H9 (cell line): ENCODE data around the gene ATP6AP1. TPM values are rescaled to one million over a fixed set of nuclear protein-coding genes. Genes with fewer than 3 reads are reported as not detected.

Source experiments
- DNase-seq: peaks from one replicate; pipeline ENCODE4 v3.0.0-alpha.2; 2017
- H2AFZ ChIP-seq: one replicate; pipeline ENCODE4 v1.6.1; 2013; ENCODE audit warnings: mild to moderate bottlenecking, low read length, control low read depth, moderate library complexity
- H2AK5ac ChIP-seq: 2 replicates; pipeline ENCODE4 v1.6.1; 2013; ENCODE audit warnings: low read length, control low read depth, mixed read lengths; ENCODE audit not compliant: insufficient read length
- H2BK120ac ChIP-seq: one replicate; pipeline ENCODE4 v1.6.1; 2013; ENCODE audit warnings: low read depth, mild to moderate bottlenecking, low read length, control low read depth, inconsistent platforms; ENCODE audit not compliant: poor library complexity, severe bottlenecking
- H2BK12ac ChIP-seq: 2 replicates; pipeline ENCODE4 v1.6.1; 2013; ENCODE audit warnings: low read length, control low read depth, mixed read lengths, low read depth; ENCODE audit not compliant: insufficient read length
- H2BK15ac ChIP-seq: 2 replicates; pipeline ENCODE4 v1.6.1; 2013; ENCODE audit warnings: low read depth, low read length, control low read depth
- H2BK20ac ChIP-seq: one replicate; pipeline ENCODE4 v1.6.1; 2013; ENCODE audit warnings: low read depth, mild to moderate bottlenecking, low read length, control low read depth, inconsistent platforms; ENCODE audit not compliant: poor library complexity, severe bottlenecking
- H2BK5ac ChIP-seq: 2 replicates; pipeline ENCODE4 v1.6.1; 2013; ENCODE audit warnings: low read length, control low read depth, mixed read lengths; ENCODE audit not compliant: insufficient read length
- H3K14ac ChIP-seq: 2 replicates; pipeline ENCODE4 v1.6.1; 2013; ENCODE audit warnings: low read length, control low read depth; ENCODE audit not compliant: insufficient read depth
- H3K18ac ChIP-seq: 2 replicates; pipeline ENCODE4 v1.6.1; 2013; ENCODE audit warnings: low read depth, mild to moderate bottlenecking, mixed read lengths, low read length, control low read depth; ENCODE audit not compliant: insufficient read length
- H3K23ac ChIP-seq: 2 replicates; pipeline ENCODE4 v1.6.1; 2013; ENCODE audit warnings: low read length, control low read depth, mixed read lengths, low read depth; ENCODE audit not compliant: insufficient read length
- H3K23me2 ChIP-seq: 2 replicates; pipeline ENCODE4 v1.6.1; 2013; ENCODE audit warnings: low read depth, mild to moderate bottlenecking, mixed read lengths, low read length, control low read depth; ENCODE audit not compliant: insufficient read length, poor library complexity, severe bottlenecking
- H3K27ac ChIP-seq: 2 replicates; pipeline ENCODE4 v1.5.1; 2013; ENCODE audit warnings: low read length, control low read depth, mixed read lengths, low read depth; ENCODE audit not compliant: insufficient read length
- H3K27me3 ChIP-seq: 2 replicates; pipeline ENCODE4 v1.6.1; 2013; ENCODE audit warnings: low read length, control low read depth, inconsistent platforms; ENCODE audit not compliant: insufficient read depth
- H3K4ac ChIP-seq: 2 replicates; pipeline ENCODE4 v1.6.1; 2013; ENCODE audit warnings: low read depth, mild to moderate bottlenecking, control low read depth, inconsistent platforms, low read length, moderate library complexity
- H3K4me1 ChIP-seq: 2 replicates; pipeline ENCODE4 v1.6.1; 2013; ENCODE audit warnings: low read length, control low read depth, inconsistent platforms; ENCODE audit not compliant: insufficient read depth
- H3K4me2 ChIP-seq: 2 replicates; pipeline ENCODE4 v1.6.1; 2013; ENCODE audit warnings: low read length, control low read depth, mixed read lengths; ENCODE audit not compliant: insufficient read length, insufficient read depth
- H3K56ac ChIP-seq: 2 replicates; pipeline ENCODE4 v1.6.1; 2013; ENCODE audit warnings: low read depth, mild to moderate bottlenecking, mixed read lengths, low read length, control low read depth; ENCODE audit not compliant: insufficient read length
- H3K79me1 ChIP-seq: 2 replicates; pipeline ENCODE4 v1.6.1; 2013; ENCODE audit warnings: low read depth, mild to moderate bottlenecking, moderate library complexity, low read length, control low read depth, inconsistent platforms; ENCODE audit not compliant: insufficient read depth, poor library complexity, severe bottlenecking
- H3K79me2 ChIP-seq: 2 replicates; pipeline ENCODE4 v1.6.1; 2013; ENCODE audit warnings: low read length, control low read depth, inconsistent platforms; ENCODE audit not compliant: insufficient read depth
- H3K9ac ChIP-seq: 2 replicates; pipeline ENCODE4 v1.6.1; 2013; ENCODE audit warnings: low read length, control low read depth, mixed read lengths; ENCODE audit not compliant: insufficient read length; ENCODE audit errors: extremely low read depth
- H3K9me3 ChIP-seq: one replicate; pipeline ENCODE4 v1.6.1; 2013; ENCODE audit warnings: low read depth, low read length, inconsistent platforms; ENCODE audit not compliant: control insufficient read depth
- H3T11ph ChIP-seq: one replicate; pipeline ENCODE4 v1.6.1; 2013; ENCODE audit warnings: mild to moderate bottlenecking, low read length, control low read depth, inconsistent platforms
- H4K20me1 ChIP-seq: one replicate; pipeline ENCODE4 v1.6.1; 2013; ENCODE audit not compliant: control insufficient read depth, insufficient read length, insufficient read depth
- H4K5ac ChIP-seq: 2 replicates; pipeline ENCODE4 v1.6.1; 2013; ENCODE audit warnings: low read depth, mild to moderate bottlenecking, mixed read lengths, low read length, control low read depth; ENCODE audit not compliant: insufficient read length
- H4K8ac ChIP-seq: replicated peaks from 2 replicates; pipeline ENCODE4 v1.6.1; 2013; ENCODE audit warnings: low read length, control low read depth, mixed read lengths, low read depth; ENCODE audit not compliant: insufficient read length
- H4K91ac ChIP-seq: 2 replicates; pipeline ENCODE4 v1.6.1; 2013; ENCODE audit warnings: low read depth, mild to moderate bottlenecking, moderate library complexity, mixed read lengths, low read length, control low read depth; ENCODE audit not compliant: insufficient read length
- H3K27ac Mint-ChIP-seq, 3 experiments: 2 replicates in 2 of 3; 3 replicates in 1 of 3; pipeline ENCODE4 v1.8.0; 2020 to 2021; ENCODE audit warnings: mixed read lengths in 3 of 3, mild to moderate bottlenecking in 1 of 3, moderate library complexity in 1 of 3
- H3K27me3 Mint-ChIP-seq: 2 replicates; pipeline ENCODE4 v1.8.0; 2021; ENCODE audit warnings: low read depth, mild to moderate bottlenecking, moderate library complexity, mixed read lengths
- H3K36me3 Mint-ChIP-seq, 3 experiments: 2 replicates in 2 of 3; 3 replicates in 1 of 3; pipeline ENCODE4 v1.8.0; 2020 to 2021; ENCODE audit warnings: low read depth in 3 of 3, mixed read lengths in 3 of 3; ENCODE audit not compliant: insufficient read depth in 1 of 3
- H3K4me1 Mint-ChIP-seq, 2 experiments: 2 replicates each; pipeline ENCODE4 v1.8.0; 2020; ENCODE audit warnings: mixed read lengths in 2 of 2
- H3K4me3 Mint-ChIP-seq, 2 experiments: 2 replicates in 1 of 2; 3 replicates in 1 of 2; pipeline ENCODE4 v1.8.0; 2020 to 2021; ENCODE audit warnings: mild to moderate bottlenecking in 2 of 2, mixed read lengths in 2 of 2, moderate library complexity in 1 of 2
- H3K9me3 Mint-ChIP-seq, 2 experiments: 2 replicates in 1 of 2; 3 replicates in 1 of 2; pipeline ENCODE4 v1.8.0; 2020; ENCODE audit warnings: mild to moderate bottlenecking in 2 of 2, mixed read lengths in 2 of 2, moderate library complexity in 1 of 2
- CTCF ChIP-seq: fragments of 200-600 bp; sonication (generic); conservative IDR thresholded peaks from 3 replicates; pipeline ENCODE4 v1.8.0; 2021; ENCODE audit warnings: antibody characterized with exemption, mild to moderate bottlenecking
- WGBS: extraction: QIAGEN DNeasy Blood & Tissue Kit; methylation state at CpG from one replicate; pipeline ENCODE4 v1.1.7; 2013; ENCODE audit warnings: missing lambda C conversion rate, low lambda C conversion rate, mixed read lengths; ENCODE audit not compliant: insufficient read length; ENCODE audit errors: extremely low coverage; 5-methylcytosine and 5-hydroxymethylcytosine counted together
- total RNA-seq: library from RNA; stranded (reverse); gene quantifications from 2 replicates; pipeline ENCODE4 v1.2.1, GENCODE V29; 2021

The ATP6AP1 gene
- total RNA-seq, 1 experiment from 2014 or later, result 45.6 TPM

- H2BK5ac ChIP-seq, result no peak overlapping the region
- Mint-ChIP-seq H3K9me3 (peaks cover 55 to 74% of the 10 kb centered on the region in 2 experiments), H3K27me3 (no peaks in the 10 kb centered on the region), H3K36me3 (peaks cover 23 to 55% (median 54%) of the 10 kb centered on the region in 3 experiments; a peak in 6 of 7 replicates), H3K4me3 (no peak overlapping the region), H3K27ac (no peak overlapping the region; a peak in 1 of 7 replicates), H3K4me1 (peaks cover 11 to 15% of the 10 kb centered on the region in 2 experiments)
- no peak overlapping the region for H2BK12ac ChIP-seq
- no peak overlapping the region for H3K4me2 ChIP-seq
- H3K23me2 ChIP-seq, result peaks cover 10% of the 10 kb centered on the region
- H3K18ac ChIP-seq, result no peak overlapping the region
- no peak for TF ChIP-seq CTCF
- no peak overlapping the region for H2BK120ac ChIP-seq
- peaks cover 28% of the 10 kb centered on the region for H3K9me3 ChIP-seq
- no peak overlapping the region for H2BK20ac ChIP-seq
- H2BK15ac ChIP-seq, result no peak overlapping the region
- no peak overlapping the region for H3K14ac ChIP-seq
- H4K8ac ChIP-seq, result no peak overlapping the region
- no peak overlapping the region for H3K23ac ChIP-seq
- H3T11ph ChIP-seq, result no peak overlapping the region
- no peak overlapping the region for H4K91ac ChIP-seq
- no peak overlapping the region for H3K56ac ChIP-seq
- no peaks in the 10 kb centered on the region for H4K20me1 ChIP-seq
- no peak overlapping the region for H2AK5ac ChIP-seq
- no peaks in the 10 kb centered on the region for H3K4me1 ChIP-seq
- no peaks in the 10 kb centered on the region for H3K27me3 ChIP-seq
- peaks cover 2% of the 10 kb centered on the region; the same call in 1 of the 2 replicates for H3K79me2 ChIP-seq
- no peak overlapping the region for H4K5ac ChIP-seq
- H3K4ac ChIP-seq, result no peak overlapping the region
- H3K79me1 ChIP-seq, result no peaks in the 10 kb centered on the region
- H2AFZ ChIP-seq, result no peak overlapping the region
- WGBS, result no CpG with 5 or more reads among the region's 17 CpGs
- H3K27ac ChIP-seq, result no peak overlapping the region
- H3K9ac ChIP-seq, result no peak overlapping the region
- no peak for DNase-seq
These were observed 12.3 kb downstream of the ATP6AP1 start for GRCh38 chrX:154440623-154441357.
